Psoas muscle (tissue), 8 donors: ENCODE data around the gene HAND1. TPM values are rescaled to one million over a fixed set of nuclear protein-coding genes. Genes with fewer than 3 reads are reported as not detected.

Experiments used
- ATAC-seq, 4 donors: fragments of 200-7000 bp; cut with Tn5 transposase; one replicate each; pipeline ENCODE4 v1.9.1; 2020; ENCODE audit warnings: moderate library complexity in 3 of 4, mild to moderate bottlenecking in 2 of 4
- DNase-seq, 2 donors: peaks; one replicate each; pipeline ENCODE4 v3.0.0-alpha.2; 2020
- H3K27ac ChIP-seq: fragments of 200-600 bp; one replicate; pipeline ENCODE4 v1.8.0; 2022
- H3K27me3 ChIP-seq, 3 donors: fragments of 200-600 bp in 1 of 3; one replicate each; pipeline versions ENCODE4 v1.6.1 to v1.8.0; 2013 to 2022; ENCODE audit warnings: low read length in 2 of 3, mild to moderate bottlenecking in 2 of 3, moderate library complexity in 1 of 3; ENCODE audit not compliant: insufficient read depth in 3 of 3
- H3K36me3 ChIP-seq, 2 donors: fragments of 200-600 bp in 1 of 2; one replicate each; pipeline versions ENCODE4 v1.6.1 to v1.8.0; 2013 to 2022; ENCODE audit warnings: low read depth in 1 of 2, mild to moderate bottlenecking in 1 of 2, moderate library complexity in 1 of 2; ENCODE audit not compliant: insufficient read depth in 1 of 2
- H3K4me1 ChIP-seq: fragments of 200-600 bp; one replicate; pipeline ENCODE4 v1.8.0; 2022
- H3K4me3 ChIP-seq: fragments of 200-600 bp; one replicate; pipeline ENCODE4 v1.8.0; 2022; ENCODE audit warnings: mild to moderate bottlenecking
- H3K9me3 ChIP-seq: fragments of 200-600 bp; one replicate; pipeline ENCODE4 v1.8.0; 2022
- CTCF ChIP-seq: fragments of 200-600 bp; IDR thresholded peaks from one replicate; pipeline ENCODE4 v1.8.0; 2022; ENCODE audit warnings: antibody characterized with exemption
- WGBS, 3 donors: extraction: QIAGEN DNeasy Blood & Tissue Kit; methylation state at CpG; one replicate each; pipeline versions ENCODE4 v1.1.6 to v1.1.7; 2013; 5-methylcytosine and 5-hydroxymethylcytosine counted together
- intact Hi-C, 2 donors: fragments of 100-400 bp; cut with DNase I; formaldehyde crosslinking; loops; one replicate each; pipeline versions ENCODE4 v1.11.0 to v1.14.2; 2022
- long read RNA-seq, 2 donors: library from polyadenylated mRNA; unstranded; transcript quantifications; one replicate each; pipeline ENCODE4 v2.0.0, GENCODE V29; 2021
- polyA plus RNA-seq, 3 donors: library from polyadenylated mRNA; stranded (reverse); fragments of 200-250 nt; gene quantifications; one replicate each; pipeline ENCODE4 v1.2.3, GENCODE V29; 2013
- total RNA-seq, 4 donors: library from RNA; stranded (reverse); fragmentation: NEBNext Ultra II Directional in 2 of 4; extraction: Animal tissue kit (Norgen Biotek cat#: 25700) in 2 of 4; gene quantifications; one replicate each; pipeline versions ENCODE4 v1.2.1 to v1.2.4, GENCODE V29; 2021 to 2023
- donor health status: healthy with polysubstance abuse.
- donor health status: DM: no; HTN: no; CAD: no; lungs with moderate emphysema.
- donor health status: Bipolar disorder and iron deficiency.
- donor health status: healthy.
- donor health status: DM: yes; HTN: yes; CAD: no.
- donor health status: DM: no; HTN: no; CAD: no.
- donor health status: DM: no; HTN: no; CAD: no.
- donor health status: DM: yes; HTN: yes; CAD: no.

Gene HAND1
- total RNA-seq = not detected
- polyA plus RNA-seq = not detected
- long read RNA-seq, donor 1 = 0 reads
- long read RNA-seq, donor 2 = 0 reads

- peaks cover 51% of the 10 kb centered on the region for H3K4me1 ChIP-seq
- WGBS, 3 donors = 1 to 2% (median 2%) methylated on average over 18 to 20 of the region's 20 CpGs
- H3K27me3 ChIP-seq = peaks cover 0 to 100% (median 77%) of the 10 kb centered on the region in 3 donors
- TF ChIP-seq CTCF = no peak
- no peaks in the 10 kb centered on the region for H3K9me3 ChIP-seq
- ATAC-seq = peak; percentile 66 to 79 (median 70)
- intact Hi-C loops = loop anchor here in 1 of 2 donors (10.0 kb wide), 1 partner anchor 467 kb away; the partner anchor contains the start of gene MRPL22
- H3K36me3 ChIP-seq = no peaks in the 10 kb centered on the region
- H3K27ac ChIP-seq = no peak within 1 kb of the TSS
- H3K4me3 ChIP-seq = peak within 1 kb of the TSS; percentile 61
- DNase-seq = peak; percentile 40 to 58
Observed at GRCh38 chr5:154478224-154478565, at the start of gene HAND1. TSS of gene HAND1 (minus strand) at chr5:154478227. CDS start at chr5:154478008, 219 bp downstream.

- H3K9me3 ChIP-seq = no peaks in the 10 kb centered on the region
- DNase-seq (no peak), ATAC-seq (no peak)
- no peak overlapping the region for H3K27ac ChIP-seq
- H3K4me1 ChIP-seq = peaks cover 13% of the 10 kb centered on the region
- no peak for TF ChIP-seq CTCF
- intact Hi-C loops = no loop called here
- 83 to 90% (median 88%) methylated on average over 10 to 12 of the region's 12 CpGs for WGBS, 3 donors
- no peak overlapping the region for H3K4me3 ChIP-seq
- H3K36me3 ChIP-seq = no peaks in the 10 kb centered on the region
- no peaks in the 10 kb centered on the region for H3K27me3 ChIP-seq
Observed at GRCh38 chr5:154526231-154527226, 48.5 kb upstream of the HAND1 start.

GRCh38 chr5:154524859-154525258 lies 46.8 kb upstream of the HAND1 start:
- Histone ChIP-seq H3K27ac (no peak overlapping the region), H3K4me3 (no peak overlapping the region), H3K9me3 (no peaks in the 10 kb centered on the region), H3K27me3 (no peaks in the 10 kb centered on the region), H3K36me3 (no peaks in the 10 kb centered on the region), H3K4me1 (peaks cover 13% of the 10 kb centered on the region)
- 80 to 84% (median 83%) methylated on average over 2 of the region's 2 CpGs for WGBS, 3 donors
- DNase-seq = no peak
- intact Hi-C loops = loop anchor here in 1 of 2 donors (5.0 kb wide), 1 partner anchor 82 kb away; no protein-coding TSS in a partner anchor
- TF ChIP-seq CTCF = no peak
- no peak for ATAC-seq

GRCh38 chr5:154524181-154524580 lies 46.2 kb upstream of the HAND1 start:
- intact Hi-C loops = loop anchor here in 1 of 2 donors (5.0 kb wide), 1 partner anchor 83 kb away; no protein-coding TSS in a partner anchor
- peaks cover 13% of the 10 kb centered on the region for H3K4me1 ChIP-seq
- 90 to 93% (median 92%) methylated on average over 4 of the region's 4 CpGs for WGBS, 3 donors
- H3K9me3 ChIP-seq = no peaks in the 10 kb centered on the region
- no peak overlapping the region for H3K4me3 ChIP-seq
- DNase-seq (no peak), ATAC-seq (no peak)
- no peak overlapping the region for H3K27ac ChIP-seq
- no peaks in the 10 kb centered on the region for H3K36me3 ChIP-seq
- no peak for TF ChIP-seq CTCF
- peaks cover 0 to 3% (median 0%) of the 10 kb centered on the region in 3 donors for H3K27me3 ChIP-seq
